Measurements from ENCODE around the gene HOXA1.

The HOXA1 gene

DNA sequence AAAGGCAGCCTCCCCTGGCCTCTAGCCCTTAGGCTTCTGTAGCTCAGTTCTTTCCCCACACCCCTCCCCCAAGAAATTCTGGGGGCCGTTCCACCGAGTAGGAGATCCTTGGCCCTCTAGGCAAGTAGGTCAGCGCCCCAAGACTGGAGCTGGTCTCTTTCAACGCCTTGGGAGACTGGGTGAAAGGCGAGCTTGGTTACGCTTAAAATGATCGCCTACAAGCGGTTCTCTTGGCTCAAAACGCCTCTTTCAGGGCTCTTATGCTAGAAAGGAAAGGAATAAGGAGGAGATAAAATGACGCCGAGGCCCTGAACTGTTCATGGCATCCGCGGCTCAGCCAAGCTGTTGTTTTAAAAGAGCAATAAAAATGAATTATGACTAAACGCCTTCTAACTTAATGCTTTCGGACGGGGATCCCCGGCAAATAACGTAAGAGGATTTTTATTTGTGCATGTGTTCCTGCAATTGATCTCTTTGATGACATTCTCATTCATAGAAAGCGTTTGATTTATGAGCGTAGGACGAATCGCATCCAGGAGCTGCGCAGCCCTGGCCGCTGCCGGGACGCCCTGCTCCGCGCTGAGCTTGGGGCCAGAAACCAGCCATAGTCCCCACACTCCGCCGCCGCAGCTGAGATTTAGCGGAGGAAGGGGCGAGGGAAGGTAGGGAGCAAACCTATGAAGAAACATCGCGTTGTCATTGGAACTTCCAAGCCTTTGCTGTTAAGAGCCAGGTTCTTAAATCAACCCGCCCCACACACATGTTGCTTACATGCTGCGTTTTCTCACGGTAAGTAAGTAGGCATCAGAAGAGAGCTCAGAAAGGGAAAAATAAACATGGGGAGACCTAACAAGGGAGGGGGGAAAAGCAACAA is 3.0 kb upstream of the HOXA1 start (continued):
- TF ChIP-seq, protein P1, sequence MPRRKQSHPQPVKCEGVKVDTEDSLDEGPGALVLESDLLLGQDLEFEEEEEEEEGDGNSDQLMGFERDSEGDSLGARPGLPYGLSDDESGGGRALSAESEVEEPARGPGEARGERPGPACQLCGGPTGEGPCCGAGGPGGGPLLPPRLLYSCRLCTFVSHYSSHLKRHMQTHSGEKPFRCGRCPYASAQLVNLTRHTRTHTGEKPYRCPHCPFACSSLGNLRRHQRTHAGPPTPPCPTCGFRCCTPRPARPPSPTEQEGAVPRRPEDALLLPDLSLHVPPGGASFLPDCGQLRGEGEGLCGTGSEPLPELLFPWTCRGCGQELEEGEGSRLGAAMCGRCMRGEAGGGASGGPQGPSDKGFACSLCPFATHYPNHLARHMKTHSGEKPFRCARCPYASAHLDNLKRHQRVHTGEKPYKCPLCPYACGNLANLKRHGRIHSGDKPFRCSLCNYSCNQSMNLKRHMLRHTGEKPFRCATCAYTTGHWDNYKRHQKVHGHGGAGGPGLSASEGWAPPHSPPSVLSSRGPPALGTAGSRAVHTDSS (tag by site-specific recombination; IDR thresholded peaks at IDR 0.05): no peak
- TF ChIP-seq EGR2 (tag by site-specific recombination; IDR thresholded peaks at IDR 0.05; ENCODE audit: low read depth): no peak
- no peak for TF ChIP-seq GLIS2 (tag by site-specific recombination; IDR thresholded peaks at IDR 0.05)
- peak; percentile 92 for TF ChIP-seq FEZF1 (tag by site-specific recombination; IDR thresholded peaks at IDR 0.05)
- TF ChIP-seq, protein P2, sequence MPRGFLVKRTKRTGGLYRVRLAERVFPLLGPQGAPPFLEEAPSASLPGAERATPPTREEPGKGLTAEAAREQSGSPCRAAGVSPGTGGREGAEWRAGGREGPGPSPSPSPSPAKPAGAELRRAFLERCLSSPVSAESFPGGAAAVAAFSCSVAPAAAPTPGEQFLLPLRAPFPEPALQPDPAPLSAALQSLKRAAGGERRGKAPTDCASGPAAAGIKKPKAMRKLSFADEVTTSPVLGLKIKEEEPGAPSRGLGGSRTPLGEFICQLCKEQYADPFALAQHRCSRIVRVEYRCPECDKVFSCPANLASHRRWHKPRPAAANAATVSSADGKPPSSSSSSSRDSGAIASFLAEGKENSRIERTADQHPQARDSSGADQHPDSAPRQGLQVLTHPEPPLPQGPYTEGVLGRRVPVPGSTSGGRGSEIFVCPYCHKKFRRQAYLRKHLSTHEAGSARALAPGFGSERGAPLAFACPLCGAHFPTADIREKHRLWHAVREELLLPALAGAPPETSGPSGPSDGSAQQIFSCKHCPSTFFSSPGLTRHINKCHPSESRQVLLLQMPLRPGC (tag by site-specific recombination; IDR thresholded peaks at IDR 0.05): peak; percentile 65; the same call in 1 of the 2 replicates
- no peak for TF ChIP-seq ZNF621 (tag by site-specific recombination; IDR thresholded peaks at IDR 0.05)
- no peak for TF ChIP-seq ZNF791 (tag by site-specific recombination; IDR thresholded peaks at IDR 0.05)
- TF ChIP-seq ZNF16 (tag by site-specific recombination; IDR thresholded peaks at IDR 0.05; ENCODE audit: low read depth): no peak
- no peak for TF ChIP-seq ZNF529 (tag by site-specific recombination; IDR thresholded peaks at IDR 0.05; ENCODE audit: insufficient replicate concordance)
- 0 out of 2 replicates have a peak, but pooled peaks have one; percentile 38 for TF ChIP-seq ZNF660 (tag by site-specific recombination; IDR thresholded peaks at IDR 0.05)
- TF ChIP-seq, protein P3, sequence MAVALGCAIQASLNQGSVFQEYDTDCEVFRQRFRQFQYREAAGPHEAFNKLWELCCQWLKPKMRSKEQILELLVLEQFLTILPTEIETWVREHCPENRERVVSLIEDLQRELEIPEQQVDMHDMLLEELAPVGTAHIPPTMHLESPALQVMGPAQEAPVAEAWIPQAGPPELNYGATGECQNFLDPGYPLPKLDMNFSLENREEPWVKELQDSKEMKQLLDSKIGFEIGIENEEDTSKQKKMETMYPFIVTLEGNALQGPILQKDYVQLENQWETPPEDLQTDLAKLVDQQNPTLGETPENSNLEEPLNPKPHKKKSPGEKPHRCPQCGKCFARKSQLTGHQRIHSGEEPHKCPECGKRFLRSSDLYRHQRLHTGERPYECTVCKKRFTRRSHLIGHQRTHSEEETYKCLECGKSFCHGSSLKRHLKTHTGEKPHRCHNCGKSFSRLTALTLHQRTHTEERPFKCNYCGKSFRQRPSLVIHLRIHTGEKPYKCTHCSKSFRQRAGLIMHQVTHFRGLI (tag by site-specific recombination; IDR thresholded peaks at IDR 0.05): peak; percentile 28; the same call in 1 of the 2 replicates
- TF ChIP-seq ZNF394 (tag by site-specific recombination; IDR thresholded peaks at IDR 0.05; ENCODE audit: borderline replicate concordance): no peak
- TF ChIP-seq ZNF623 (tag by site-specific recombination; IDR thresholded peaks at IDR 0.05): no peak
- TF ChIP-seq, protein P4, sequence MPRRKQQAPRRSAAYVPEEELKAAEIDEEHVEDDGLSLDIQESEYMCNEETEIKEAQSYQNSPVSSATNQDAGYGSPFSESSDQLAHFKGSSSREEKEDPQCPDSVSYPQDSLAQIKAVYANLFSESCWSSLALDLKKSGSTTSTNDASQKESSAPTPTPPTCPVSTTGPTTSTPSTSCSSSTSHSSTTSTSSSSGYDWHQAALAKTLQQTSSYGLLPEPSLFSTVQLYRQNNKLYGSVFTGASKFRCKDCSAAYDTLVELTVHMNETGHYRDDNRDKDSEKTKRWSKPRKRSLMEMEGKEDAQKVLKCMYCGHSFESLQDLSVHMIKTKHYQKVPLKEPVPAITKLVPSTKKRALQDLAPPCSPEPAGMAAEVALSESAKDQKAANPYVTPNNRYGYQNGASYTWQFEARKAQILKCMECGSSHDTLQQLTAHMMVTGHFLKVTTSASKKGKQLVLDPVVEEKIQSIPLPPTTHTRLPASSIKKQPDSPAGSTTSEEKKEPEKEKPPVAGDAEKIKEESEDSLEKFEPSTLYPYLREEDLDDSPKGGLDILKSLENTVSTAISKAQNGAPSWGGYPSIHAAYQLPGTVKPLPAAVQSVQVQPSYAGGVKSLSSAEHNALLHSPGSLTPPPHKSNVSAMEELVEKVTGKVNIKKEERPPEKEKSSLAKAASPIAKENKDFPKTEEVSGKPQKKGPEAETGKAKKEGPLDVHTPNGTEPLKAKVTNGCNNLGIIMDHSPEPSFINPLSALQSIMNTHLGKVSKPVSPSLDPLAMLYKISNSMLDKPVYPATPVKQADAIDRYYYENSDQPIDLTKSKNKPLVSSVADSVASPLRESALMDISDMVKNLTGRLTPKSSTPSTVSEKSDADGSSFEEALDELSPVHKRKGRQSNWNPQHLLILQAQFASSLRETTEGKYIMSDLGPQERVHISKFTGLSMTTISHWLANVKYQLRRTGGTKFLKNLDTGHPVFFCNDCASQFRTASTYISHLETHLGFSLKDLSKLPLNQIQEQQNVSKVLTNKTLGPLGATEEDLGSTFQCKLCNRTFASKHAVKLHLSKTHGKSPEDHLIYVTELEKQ (tag by site-specific recombination; IDR thresholded peaks at IDR 0.05; ENCODE audit: borderline replicate concordance): peak; percentile 57; the same call in 1 of the 2 replicates
- TF ChIP-seq ZNF341 (tag by site-specific recombination; IDR thresholded peaks at IDR 0.05; ENCODE audit: low read depth): peak; percentile 83
- peak; percentile 98 for TF ChIP-seq ZBTB8A (tag by site-specific recombination; IDR thresholded peaks at IDR 0.05)
- TF ChIP-seq ZNF670 (tag by site-specific recombination; IDR thresholded peaks at IDR 0.05; ENCODE audit: low read depth): no peak
- TF ChIP-seq ZNF174 (tag by site-specific recombination; IDR thresholded peaks at IDR 0.05): no peak
- peak; percentile 42; the same call in 1 of the 2 replicates for TF ChIP-seq ZNF146 (tag by site-specific recombination; IDR thresholded peaks at IDR 0.05)
- TF ChIP-seq ZIC2 (tag by site-specific recombination; IDR thresholded peaks at IDR 0.05): no peak
- peak; percentile 65 for TF ChIP-seq OSR2 (tag by site-specific recombination; IDR thresholded peaks at IDR 0.05)
- TF ChIP-seq, protein P5, sequence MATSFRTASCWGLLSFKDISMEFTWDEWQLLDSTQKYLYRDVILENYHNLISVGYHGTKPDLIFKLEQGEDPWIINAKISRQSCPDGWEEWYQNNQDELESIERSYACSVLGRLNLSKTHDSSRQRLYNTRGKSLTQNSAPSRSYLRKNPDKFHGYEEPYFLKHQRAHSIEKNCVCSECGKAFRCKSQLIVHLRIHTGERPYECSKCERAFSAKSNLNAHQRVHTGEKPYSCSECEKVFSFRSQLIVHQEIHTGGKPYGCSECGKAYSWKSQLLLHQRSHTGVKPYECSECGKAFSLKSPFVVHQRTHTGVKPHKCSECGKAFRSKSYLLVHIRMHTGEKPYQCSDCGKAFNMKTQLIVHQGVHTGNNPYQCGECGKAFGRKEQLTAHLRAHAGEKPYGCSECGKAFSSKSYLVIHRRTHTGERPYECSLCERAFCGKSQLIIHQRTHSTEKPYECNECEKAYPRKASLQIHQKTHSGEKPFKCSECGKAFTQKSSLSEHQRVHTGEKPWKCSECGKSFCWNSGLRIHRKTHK (tag by site-specific recombination; IDR thresholded peaks at IDR 0.05): no peak
- TF ChIP-seq ZBTB48 (tag by site-specific recombination; IDR thresholded peaks at IDR 0.05): 0 out of 2 replicates have a peak, but pooled peaks have one; percentile 65
- TF ChIP-seq, protein P6, sequence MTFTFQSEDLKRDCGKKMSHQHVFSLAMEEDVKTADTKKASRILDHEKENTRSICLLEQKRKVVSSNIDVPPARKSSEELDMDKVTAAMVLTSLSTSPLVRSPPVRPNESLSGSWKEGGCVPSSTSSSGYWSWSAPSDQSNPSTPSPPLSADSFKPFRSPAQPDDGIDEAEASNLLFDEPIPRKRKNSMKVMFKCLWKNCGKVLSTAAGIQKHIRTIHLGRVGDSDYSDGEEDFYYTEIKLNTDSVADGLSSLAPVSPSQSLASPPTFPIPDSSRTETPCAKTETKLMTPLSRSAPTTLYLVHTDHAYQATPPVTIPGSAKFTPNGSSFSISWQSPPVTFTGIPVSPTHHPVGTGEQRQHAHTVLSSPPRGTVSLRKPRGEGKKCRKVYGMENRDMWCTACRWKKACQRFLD (tag by site-specific recombination; IDR thresholded peaks at IDR 0.05): no peak
- TF ChIP-seq ZNF19 (tag by site-specific recombination; IDR thresholded peaks at IDR 0.05; ENCODE audit: low read depth): no peak
- no peak for TF ChIP-seq ZNF658 (tag by site-specific recombination; IDR thresholded peaks at IDR 0.05)
- TF ChIP-seq, protein P7, sequence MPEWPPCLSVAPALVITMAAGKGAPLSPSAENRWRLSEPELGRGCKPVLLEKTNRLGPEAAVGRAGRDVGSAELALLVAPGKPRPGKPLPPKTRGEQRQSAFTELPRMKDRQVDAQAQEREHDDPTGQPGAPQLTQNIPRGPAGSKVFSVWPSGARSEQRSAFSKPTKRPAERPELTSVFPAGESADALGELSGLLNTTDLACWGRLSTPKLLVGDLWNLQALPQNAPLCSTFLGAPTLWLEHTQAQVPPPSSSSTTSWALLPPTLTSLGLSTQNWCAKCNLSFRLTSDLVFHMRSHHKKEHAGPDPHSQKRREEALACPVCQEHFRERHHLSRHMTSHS (tag by site-specific recombination; IDR thresholded peaks at IDR 0.05): peak; percentile 72; the same call in 1 of the 2 replicates

Measured in HEK293 (cell line).